ENCODE measurements around the gene WWC1.
A peak's percentile ranks its signal among the peaks of the same experiment; 100 is the strongest.
"Not testable (repeated sequence)": the region's sequence is repeated elsewhere in the genome, so short reads cannot be mapped to it uniquely, and the experiment has no call there.

Gene WWC1

DNA sequence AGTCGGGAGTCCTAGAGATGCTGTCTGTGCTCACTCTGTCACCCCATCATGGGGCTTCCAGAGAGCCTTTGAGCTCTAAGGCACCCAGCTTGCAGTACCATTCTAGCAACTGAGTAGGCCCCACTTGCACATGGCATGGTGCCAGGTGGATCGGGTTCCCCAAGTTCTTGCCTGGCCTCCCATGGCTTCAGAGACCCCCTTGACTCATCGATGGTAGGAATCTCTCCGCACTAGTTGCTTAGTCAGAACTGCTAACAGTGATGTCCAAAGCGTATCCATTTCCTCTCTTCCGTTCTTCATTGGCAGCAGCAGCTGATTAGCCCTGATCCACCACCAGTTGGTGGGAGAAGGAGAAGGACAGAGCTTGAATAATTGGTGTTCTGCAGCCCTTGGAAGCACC is 124.5 kb downstream of the WWC1 start:
- no peak for DNase-seq

DNA sequence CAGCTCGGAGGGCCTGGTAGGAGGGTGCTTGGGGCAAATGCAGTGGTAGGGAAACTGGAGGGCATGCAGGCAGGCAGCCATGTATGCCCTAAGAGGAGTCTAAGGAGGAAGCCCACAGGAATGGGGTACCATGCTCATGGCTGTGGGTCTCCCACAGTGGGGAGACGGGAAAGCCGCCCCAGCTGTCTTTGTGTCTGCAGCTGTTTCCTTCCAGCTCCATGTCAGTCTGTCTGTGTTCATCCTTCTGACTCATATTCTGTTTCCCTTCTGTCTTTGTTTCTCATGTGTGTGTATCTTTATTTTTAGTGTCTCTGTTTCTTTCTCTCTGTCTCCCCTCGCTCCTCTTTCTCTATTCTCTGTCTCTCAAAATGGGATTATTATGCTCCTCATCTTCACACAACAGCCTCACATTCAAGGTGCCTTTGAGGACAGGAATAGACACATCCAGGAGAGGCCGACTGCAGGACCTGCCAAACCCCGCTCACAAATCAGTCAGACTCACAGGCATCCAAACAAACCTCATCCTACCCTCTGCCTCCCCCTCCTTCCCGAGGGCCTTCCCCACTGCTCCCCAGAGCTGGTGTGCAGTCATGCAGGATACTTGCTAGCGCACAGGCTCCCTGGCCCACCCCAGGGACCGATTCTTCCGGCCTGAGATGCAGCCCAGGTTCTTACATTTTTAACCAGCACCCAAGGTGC is 126.4 kb downstream of the WWC1 start:
- no peak for DNase-seq

DNA sequence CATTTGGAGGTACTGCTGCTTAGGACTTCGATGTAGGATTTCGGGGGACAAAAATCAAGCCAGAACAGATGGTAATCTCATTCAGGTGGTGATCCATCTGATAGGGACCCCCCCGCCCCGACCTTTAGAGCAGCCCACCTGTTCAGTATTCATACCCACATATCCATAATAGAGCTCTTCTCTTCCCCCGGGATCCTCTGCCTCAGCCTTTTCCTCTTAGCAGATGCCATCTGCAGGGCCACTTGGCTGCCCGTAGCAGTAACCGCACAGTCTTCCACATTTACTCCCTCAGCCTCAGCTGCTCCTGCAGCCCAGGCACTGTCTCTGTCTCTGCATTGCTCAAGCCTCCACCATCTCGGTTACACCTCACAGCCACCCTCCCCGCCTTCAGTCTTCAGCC is 129.0 kb downstream of the WWC1 start:
- no peak for DNase-seq

DNA sequence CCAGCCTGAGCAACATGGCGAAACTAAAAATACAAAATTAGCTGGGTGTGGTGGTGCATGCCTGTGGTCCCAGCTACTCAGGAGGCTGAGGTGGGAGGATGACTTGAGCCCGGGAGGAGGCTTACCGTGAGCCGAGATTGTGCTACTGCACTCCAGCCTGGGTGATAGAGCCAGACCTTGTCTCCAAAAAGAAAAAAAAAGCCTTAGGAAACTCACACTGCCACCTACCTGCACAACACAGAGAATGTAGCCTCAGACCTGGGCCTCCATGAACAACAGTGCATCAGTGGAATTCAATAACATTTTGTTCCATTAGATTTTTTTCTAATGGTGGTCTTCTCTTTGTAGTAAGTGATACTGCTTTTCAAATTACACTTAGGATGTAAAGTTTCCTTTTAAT is 131.0 kb downstream of the WWC1 start:
- no peak for DNase-seq

DNA sequence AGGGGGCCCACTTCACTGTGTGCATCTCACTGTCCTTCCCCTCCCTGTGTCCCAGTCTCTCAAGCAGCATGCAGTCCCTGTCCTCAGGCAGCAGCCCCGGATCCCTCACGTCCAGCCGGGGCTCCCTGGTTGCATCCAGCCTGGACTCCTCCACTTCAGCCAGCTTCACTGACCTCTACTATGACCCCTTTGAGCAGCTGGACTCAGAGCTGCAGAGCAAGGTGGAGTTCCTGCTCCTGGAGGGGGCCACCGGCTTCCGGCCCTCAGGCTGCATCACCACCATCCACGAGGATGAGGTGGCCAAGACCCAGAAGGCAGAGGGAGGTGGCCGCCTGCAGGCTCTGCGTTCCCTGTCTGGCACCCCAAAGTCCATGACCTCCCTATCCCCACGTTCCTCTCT is 132.0 kb downstream of the WWC1 start:
- DNase-seq, result no peak

DNA sequence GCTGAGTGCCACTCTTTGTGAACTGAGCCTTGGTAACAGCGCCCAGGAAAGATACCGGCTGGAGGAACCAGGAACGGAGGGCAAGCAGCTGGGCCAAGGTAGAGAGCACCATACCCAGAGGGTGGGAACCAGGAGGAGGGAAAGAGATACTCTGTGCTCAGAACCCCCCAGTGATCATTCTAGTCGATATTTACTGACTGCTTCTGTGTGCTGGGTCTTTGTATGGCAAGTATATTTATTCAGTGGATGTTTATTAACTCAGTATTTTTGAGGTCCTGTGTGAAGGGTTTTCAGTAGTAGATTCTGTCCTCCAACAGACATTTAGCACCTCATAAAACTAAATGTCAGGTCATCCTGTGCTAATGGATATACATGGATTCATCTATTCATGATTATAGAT is 132.5 kb downstream of the WWC1 start:
- no peak for DNase-seq

DNA sequence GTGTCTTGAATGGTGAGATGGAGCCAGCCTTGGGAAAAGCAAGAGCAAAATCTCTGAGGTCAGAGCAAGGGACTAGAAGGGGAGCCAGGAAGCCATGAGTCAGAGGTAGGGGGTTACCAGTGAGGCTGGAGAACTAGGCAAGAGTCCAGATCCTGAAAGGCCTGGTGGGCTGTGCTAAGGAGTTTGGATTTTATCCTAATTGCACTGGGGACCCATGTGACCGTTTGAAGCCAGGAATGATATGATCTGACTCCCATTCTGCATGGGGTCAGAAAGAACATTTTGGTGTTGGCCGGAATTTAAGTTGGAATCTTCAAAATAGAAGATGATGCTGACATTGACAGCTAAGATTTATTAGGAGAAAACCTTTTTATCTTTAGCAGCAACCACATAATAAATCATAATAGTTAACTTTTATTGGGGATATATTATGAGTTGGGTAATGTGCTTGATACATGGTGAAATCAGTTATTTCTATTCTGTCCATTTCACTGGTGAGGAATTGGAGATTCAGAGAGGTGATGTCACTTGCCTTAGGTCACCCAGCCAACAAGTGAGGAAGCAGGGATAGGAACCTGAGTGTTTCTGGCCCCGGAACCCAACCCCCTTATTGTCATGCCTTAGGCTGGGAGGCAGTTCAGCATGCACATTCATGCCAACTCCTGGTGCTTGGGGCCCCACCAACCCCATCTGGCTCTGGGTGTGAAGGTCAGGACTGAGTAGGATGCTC is 133.3 kb downstream of the WWC1 start:
- peak; percentile 2 for DNase-seq

DNA sequence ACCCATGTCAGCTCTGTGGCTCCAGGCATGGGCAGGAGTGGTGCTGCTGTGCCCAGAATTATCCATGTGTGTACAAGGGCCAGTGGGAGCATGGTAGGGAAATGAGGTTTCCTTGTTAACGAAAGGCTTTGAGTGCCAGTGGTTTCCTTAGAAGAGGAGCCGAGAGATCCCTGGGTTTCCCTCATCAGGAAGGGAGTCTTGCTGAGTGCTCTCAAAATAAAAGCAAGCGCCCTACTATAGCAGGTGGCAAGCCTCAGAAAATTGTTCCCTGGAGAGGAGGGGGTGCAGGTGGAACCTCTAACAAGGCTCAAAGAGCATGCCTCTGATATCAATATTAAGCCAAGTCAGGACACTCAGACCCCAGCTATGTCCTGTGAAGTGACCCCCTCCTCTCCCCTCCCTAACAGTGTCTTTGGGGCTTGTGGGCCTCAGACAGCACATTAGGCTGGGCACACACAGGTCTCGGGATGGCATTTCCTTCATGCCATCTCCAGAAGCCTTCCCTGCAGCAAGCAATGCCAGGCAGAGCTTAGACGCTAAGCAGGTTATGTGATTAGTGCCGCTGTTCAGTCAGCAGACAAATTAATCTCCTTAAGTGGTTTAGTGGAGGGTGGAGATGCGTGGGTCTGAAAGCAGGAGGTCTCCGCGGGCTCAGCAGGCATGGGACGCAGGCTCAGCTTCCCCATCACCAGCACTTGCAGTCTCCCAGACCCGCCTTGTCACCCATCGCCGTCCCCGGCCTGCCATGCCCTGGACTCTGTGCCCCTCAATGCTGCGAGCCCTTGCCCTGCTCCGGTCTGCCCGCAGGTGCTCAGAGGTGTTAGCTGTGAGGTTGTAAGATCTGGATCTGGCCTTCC is 134.8 kb downstream of the WWC1 start:
- DNase-seq, result no peak

DNA sequence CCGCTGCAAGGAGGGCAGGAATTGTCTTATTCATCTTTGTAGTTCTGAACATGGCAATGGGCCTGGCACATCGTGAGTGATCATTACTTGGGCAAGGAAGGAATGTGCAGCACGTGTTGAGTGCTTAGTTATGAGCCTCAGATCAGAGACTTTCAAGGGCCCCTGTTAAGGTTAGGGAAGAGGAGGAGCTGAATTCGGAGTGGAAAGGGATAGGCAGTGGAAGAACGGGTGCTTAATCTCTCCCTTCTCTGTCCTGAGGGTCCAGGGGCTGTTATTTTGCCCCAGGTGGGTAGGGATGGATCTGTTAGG is 135.4 kb downstream of the WWC1 start:
- no peak for DNase-seq

DNA sequence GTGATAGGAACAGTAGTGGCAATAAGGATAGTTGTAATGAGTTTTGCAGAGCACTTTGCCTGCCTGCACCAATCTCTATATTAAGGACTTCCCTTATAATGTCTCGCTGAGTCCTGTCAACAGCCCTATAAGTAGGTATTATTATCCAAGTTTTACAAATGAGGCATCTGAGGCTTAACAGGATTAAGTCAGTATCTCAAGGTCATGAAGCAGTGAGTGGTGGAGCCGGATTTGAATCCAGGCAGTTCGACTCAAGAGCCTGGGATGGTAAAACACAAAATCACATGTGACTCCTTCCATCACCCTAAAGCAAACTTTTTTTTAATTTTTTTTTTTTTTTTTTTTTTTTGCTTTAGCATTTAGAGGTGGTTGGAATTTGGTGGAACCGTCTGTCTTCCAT is 135.8 kb downstream of the WWC1 start:
- no peak for DNase-seq

DNA sequence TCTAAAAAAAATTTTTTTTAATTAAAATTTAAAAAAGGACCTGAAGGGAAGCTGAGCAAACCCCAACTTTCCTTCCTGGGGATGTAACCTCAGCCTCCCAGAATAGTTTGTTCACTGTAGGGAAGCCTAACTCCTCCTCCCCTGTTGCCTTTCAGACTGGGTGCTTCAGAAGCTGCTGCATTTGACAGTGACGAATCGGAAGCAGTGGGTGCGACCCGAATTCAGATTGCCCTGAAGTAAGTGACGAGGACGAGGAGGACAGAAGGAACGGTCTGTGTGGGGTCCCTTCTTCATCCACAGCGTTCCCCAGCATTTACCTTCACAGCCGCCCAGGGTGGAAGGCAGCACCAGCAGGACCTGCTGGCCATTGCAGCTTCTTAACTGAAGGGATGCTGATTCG is 137.1 kb downstream of the WWC1 start:
- no peak for DNase-seq

DNA sequence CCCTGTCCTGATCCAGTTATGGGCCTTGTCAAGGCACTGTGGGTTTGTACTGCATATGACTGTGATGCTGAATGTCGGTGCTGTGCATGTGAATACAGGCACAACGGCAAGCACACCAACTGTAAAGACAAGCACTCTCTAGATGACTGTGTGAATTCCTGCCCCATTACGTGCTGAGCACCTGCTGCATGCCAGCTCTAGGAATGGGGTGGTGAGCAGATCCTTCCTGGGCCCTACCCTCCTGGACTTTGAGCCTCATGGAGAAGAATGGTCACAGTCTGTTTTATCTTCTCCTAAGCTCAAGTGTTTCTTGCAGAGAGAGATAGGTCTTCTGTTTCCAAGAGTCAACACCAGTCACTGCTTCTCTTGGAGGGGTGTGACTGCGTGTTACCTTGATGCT is 138.9 kb downstream of the WWC1 start:
- DNase-seq, result no peak

DNA sequence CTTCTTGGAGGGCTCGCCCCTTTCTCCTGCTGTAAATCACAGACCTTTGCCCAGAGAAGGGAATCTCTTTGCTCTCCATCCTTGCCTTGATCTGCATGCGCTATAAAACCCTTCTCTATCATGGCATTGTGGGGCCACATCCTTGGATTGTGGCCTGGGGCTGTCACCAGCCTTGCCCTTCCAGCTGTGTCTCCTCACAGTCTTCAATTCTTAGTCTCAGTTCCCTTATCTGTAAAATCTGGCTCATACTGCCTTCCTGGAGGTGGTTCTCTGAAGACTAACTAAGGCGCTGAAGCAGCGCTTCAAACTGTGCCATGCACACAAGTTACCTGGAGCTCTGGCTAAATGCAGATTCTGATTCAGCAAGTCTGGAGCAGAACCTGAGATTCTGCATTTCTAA is 141.5 kb downstream of the WWC1 start:
- DNase-seq, result no peak

DNA sequence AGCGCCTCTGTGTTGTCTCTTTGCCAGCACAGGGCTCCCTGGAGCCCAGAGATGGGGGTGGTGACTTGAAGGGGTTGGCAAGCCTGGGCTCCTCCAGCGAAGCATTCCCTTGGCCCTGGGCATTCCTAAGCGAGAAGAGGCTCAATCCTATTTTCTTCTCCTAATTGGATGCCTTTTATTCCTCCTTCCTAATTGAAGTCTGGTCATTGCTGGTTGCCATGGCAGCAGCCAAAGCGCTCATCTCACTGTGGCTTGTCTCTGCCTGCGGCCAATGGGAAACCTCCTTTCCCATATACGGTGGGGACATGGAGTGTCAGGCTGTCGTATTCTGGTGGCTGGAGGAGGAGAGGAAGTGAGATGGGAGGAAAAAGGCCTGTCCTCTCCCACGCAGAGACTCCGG is 142.6 kb downstream of the WWC1 start:
- DNase-seq, result no peak

DNA sequence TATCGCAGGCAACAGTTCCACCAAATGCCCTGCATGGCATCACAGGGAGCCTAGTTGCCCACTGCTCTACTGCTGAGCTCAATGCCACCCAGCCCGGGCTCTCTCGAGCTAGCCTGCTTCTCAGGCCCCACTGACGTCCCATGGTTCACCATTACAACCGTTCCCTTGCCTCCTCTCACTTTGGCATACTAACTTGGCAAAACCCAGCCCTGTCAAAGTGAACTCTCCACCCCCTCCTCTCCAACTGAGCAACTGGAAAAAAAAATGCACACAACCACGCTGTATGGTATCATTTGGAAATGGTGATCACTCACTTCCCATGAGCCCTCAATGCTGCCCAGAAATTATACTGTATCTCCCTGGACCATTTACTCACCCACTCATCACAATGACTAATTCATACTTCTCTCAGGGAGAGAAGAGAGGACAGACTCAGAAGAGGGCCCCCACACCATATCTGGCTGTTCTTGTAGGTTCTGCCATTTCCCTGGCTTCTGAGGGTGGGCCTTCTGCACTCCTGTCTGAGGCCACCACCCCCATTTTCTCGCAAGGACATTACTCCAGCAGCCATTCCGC is 143.4 kb downstream of the WWC1 start:
- no peak for DNase-seq

DNA sequence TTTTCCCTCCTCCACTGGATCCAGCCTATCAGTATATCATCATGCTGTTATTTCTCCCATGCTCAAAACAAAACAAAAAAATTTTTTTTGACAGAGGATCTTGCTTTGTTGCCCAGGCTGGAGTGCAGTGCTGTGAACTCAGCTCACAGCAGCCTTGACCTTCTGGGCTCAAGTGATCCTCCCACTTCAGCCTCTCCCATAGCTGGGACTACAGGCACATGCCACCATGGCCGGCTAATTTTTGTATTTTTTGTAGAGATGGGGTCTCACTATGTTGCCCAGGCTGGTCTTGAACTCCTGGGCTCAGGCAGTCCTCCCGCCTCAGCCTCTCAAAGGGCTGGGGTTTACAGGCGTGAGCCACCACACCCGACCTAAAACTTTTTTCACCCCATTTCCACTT is 143.9 kb downstream of the WWC1 start:
- not testable (repeated sequence) for DNase-seq

DNA sequence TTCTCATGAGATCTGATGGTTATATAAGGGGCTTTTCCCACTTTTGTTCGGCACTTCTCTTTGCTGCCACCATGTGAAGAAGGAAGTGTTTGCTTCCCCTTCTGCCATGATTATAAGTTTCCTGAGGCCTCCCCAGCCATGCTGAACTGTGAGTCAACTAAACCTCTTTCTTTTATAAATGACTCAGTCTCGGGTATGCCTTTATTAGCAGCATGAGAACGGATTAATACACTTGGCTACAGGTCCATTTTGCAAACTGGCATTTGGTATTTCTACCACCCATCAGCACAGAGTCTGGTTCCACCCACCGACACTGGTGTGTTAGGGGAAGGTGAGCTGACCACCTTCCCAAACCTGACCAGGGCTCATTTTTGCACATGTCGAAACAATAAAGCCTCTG is 146.9 kb downstream of the WWC1 start:
- no peak for DNase-seq

DNA sequence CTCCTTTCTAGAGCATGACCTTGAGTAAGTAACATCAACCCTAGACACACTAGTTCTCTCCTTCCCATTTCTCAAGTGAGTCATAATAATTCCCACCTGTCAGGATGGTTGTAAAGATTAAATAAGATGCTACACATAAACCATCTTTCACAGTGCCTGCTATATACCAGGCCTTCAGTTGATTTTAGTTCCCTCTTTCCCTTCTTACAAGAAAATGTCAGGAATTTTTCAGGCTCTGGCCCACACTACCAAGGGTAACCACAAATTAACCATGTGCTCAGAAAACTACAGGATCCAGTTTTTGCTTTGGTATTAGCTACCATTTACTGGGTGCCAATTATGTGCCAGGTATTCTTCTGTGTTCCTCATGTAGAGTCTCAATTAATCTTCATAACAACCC is 152.1 kb downstream of the WWC1 start:
- no peak for DNase-seq

DNA sequence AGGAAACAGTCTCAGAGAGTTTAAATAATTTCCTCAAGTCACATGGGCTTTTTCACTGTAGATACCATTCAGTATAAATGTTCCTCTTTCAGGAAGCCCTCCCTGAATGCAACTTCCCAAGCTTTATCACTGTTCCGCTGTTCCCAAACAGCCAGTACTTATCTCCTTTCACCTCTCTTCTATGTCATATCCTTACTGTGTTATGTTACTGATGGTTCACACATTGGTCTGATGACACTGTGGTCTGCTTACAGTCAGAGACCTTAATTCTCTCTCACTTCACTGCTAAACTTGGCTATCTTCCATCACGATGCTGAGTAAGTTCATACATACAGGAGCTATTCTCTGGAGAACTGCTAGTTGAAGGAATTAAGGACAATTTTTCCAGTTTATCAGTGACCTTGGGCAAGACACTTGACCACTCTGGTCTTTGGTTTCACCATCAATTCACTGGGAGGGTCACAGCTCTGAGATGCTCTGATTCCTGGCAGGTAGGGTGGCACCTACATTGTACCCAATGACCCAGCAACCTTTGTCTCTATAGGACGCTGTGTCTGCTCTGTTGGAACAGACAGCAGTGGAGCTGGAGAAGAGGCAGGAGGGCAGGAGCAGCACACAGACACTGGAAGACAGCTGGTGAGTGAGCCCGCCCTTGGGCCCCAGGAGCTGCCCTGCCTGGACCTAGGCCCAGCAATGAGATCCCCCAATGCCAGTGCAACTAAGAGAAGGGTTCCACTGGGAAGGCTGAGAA is 152.7 kb downstream of the WWC1 start:
- no peak for DNase-seq

DNA sequence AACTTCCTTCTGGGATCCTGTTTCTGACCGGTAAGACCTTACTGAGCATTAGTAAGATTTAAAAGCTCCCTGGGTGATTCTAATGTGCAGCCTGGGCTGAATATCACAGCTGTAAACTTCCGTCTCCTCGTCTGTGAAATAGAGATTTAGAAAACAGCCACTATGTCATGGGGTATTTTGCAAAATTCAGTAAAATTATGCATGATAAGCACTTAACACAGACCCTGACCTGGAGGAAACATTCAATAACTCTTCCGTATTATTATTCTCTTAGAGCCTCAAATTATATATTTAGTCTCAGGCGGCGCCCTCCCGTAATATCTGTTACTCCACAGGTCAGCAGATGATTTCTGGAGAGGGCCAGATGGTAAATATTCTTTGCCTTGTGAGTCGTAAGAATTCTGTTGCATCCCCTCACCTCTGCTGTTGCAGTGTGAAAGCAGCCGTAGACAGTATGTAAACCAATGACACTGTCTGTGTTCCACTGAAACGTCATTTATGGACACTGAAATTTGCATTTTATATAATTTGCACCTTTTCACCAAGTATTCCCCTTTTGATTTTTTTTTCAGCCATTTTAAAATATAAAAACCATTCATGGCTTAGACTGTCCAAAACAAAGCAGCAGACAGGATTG is 155.7 kb downstream of the WWC1 start:
- no peak for DNase-seq

DNA sequence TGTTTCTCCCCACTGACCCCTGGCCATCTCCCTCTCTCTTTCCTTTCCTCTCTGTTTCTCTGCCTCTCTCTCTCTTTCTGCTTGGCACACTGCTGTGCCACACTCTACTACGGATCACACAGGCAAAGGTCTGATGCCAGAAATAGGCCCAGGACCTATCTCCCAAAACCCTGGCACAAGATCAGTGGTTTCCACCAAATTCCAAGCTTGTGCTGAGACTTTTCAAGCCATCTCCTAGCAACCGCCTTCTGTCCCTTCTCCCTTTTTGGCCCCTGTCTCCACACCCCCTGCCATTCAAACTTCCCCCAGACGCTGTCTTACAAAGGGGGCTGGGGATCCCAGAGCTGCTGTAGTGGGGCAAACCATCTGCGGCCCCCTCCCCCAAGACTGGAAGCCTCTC is 156.4 kb downstream of the WWC1 start:
- no peak for DNase-seq

DNA sequence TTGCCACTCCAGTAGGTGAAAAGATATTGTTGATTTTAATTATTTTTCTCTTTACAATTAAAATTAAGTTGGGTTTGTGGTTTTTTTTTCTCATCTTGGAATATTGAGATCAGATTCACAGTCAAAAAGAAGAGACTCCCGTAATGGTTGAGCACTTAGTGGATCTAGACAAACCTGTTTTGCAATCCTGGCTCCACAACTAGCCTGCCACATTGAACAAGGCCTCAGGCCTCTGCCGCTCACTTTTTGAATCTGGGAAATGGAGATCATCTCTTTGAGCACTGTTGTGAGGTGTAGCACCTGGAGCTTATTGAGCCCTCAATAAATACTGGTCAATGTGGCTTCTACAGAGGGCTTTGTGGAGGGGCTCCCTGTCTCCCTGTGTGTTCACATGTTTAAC is 157.7 kb downstream of the WWC1 start:
- DNase-seq, result no peak

DNA sequence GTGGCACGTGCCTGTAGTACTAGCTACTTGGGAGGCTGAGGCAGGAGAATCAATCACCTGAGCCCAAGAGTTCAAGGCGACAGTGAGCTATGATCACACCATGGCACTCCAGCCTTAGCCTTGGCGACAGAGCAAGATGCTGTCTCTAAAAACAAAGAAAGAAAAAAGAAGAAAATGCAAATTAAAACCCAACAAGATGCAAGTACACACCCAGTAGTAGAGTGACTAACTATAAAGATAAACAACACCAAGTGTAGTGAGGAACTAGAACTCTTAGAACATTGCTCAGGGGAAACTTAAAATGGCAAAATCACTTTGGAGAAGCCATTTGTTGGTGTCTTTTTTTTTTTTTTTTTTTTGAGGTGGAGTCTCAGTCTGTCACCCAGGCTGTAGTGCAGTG is 160.1 kb downstream of the WWC1 start:
- no peak for DNase-seq

Data from inflammatory macrophage treated with lipopolysaccharide for 4 hours (primary cell).